Activated CD4-positive, alpha-beta T cell treated with anti-CD3 and anti-CD28 coated beads, Interleukin-2, Interleukin-4, amounts not matched to agents 100 ng/mL and 50 ng/mL, durations not matched to agents 16 hours and 8 hours (primary cell): ENCODE results near the gene DYNC1I1.

Experiments
- DNase-seq: peaks from one replicate; pipeline ENCODE4 v3.0.0-alpha.2; 2020; ENCODE audit warnings: low spot score

Gene DYNC1I1

DNA sequence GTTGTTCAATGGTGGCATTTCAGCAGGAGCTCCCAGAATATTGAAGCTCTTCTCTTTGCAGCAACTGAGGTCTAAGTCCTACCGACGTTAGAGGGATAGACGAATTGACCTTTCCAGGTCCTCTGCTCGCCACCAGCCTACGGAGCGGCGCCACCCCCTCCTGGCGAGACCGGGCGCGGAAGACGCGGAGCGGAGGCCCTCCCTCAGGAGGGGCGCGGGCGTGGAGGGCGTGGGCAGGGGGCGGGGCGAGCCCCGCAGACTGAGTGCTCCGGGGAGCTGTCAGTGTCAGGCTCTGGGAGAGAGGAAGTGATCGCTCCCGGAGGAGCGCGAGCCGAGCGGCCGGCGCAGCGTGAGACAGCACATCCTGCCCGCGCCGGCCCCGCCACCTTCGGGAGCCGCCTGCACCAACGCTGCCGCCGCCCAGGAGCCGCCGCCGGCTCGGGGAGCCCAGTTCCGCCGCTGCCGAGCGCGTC is at the start of gene DYNC1I1:
DYNC1I1 (plus strand) TSS at position 257 of the 473 bp plus-strand sequence. CDS start 32,176 bp downstream, outside the sequence.
- peak; percentile 19 for DNase-seq

GRCh38 chr7:95723583-95724180 is 48.7 kb upstream of the DYNC1I1 start:
- peak; percentile 13 for DNase-seq

GRCh38 chr7:95725205-95725604 is 47.1 kb upstream of the DYNC1I1 start:
- DNase-seq = no peak

DNA sequence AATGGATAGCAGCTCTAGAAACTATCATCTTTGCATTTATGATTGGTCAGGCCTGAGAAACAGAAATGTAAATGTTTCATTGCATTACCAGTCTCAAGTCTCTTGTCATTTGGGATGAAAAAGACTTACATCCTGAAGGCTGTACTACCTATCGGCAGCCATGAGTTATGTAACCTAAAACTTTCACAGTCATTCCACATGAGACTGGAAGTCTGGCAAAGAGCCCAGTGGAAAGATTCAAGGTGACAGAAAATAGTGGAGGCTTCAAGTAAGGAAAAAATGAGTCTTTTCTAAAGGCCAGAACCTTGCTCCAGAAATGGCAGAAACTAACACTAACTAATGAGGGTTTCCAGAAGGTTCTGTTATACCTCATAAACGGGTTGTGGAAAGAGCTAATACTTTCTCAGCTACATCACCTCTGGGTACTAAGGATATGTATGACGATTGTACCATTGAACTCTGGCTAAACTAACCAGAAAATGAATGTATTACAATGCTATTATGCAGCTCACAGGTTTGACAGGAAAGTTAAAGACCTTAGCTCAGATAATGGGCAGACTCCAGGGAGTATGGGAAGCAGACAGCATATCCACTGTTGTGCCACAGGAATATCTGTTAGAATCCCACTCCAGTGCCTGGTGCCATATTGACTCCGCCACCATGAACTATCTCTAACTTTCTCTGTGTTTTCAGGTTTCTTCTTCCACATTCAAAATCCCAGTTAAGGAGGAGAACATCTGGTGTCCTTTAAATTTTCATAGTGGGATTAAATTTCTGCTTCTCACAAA is 41.7 kb upstream of the DYNC1I1 start:
- no peak for DNase-seq

DNA sequence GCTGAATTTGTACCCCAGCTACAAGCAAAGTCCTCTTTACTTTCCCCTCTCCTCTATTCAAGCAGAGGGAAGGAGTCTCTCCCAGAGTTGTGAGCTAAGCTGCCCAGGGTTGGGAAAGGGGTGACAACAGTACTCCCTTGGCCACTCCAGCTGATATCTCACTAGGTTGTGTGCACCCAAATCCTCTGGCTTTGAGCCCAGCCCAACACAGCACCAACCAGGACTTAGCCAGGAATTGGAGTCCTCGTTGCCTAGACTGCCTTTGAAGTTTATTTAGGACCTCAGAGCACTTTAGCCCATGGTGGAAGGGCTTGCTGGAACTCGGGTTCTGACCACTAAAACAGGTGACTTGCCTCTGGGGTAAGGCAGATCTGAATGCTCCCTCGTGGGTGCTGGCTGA is 35.7 kb upstream of the DYNC1I1 start:
- DNase-seq = no peak

- no peak for DNase-seq
These were observed 34.4 kb upstream of the DYNC1I1 start for GRCh38 chr7:95737828-95738505.

DNA sequence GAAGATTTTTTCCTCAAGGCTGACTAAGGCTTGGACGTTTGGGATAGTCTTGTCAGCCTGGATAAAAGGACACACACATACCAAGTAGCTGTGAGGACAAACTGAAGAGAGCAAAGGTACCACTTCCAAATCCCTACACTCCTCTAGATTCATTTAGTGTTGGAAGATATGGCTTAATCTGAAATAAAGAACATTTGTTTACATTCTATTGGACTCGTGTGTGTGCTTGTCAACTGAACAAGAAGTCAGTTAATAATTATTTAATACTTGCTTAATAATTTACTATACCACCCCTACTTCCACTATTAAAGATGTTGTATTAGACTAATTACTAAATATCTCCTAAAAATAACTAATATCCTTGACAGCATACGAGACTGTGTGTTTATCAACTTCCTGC is 23.3 kb upstream of the DYNC1I1 start:
- DNase-seq = no peak

DNA sequence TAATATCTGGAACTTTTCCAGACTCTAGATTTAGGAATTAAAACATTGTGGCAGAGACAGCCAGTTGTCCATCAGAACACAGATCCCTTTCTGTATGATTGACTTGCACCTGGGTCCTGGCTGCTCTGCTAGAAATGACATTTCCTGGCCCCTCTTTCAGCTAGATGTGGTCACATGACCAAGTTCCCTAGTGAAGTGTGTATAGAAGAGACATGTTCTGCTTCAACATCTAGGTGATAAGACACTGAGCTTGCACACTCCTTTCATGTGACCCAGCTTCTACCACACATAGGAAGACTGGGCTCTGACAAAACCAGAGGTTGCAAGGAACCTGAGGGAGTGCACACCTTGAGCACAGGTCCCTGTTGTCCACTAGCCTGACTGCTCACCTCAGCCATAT is 22.8 kb upstream of the DYNC1I1 start:
- no peak for DNase-seq

DNA sequence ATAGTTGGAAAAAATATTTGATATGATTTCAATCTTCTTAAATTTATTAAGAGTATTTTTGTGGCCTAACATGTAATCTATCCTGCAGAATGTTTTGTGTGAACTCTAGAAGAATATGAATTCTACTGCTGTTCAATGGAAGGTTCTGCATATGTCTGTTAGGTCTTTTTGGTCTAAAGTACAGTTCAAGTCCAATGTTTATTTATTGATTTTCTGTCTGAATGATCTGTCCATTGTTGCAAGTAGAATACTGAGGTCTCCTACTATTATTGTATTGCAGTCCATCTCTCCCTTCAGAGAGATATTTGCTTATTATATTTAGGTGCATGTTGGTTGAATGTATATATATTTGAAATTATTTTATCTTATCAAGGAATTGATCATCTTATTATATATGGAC is 18.9 kb upstream of the DYNC1I1 start:
- DNase-seq = no peak

DNA sequence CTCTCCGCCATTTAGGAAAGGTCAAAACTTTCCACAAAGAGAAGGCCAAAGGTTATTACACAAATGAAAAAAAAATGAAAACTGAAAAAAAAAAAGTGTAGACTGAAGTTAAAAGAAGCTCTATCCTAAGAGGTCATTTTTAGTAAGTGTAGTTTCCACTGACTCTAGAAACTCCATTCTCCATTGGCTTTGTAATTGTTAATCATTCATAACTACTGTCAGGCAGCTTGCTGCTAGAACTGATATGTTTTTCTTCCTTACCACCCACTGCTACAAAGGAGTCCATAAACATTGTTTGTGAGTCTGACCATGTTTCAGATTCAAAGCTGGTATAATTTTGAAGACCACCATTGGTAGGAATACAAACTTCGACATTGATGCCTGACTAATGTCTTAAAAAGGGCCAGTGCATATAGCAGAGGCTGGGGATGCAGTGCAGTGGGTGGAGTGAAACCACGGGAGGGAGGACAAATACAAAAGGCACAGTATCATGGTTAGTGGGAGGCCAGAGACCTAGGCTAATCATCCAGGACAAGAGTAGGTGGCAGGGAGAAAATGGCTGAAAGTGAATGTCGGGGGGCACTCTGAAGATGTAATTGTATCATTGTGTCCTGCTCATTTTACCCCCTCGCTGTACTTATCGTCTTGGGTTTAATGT is 16.9 kb upstream of the DYNC1I1 start:
- no peak for DNase-seq

GRCh38 chr7:95758187-95758586 is 14.2 kb upstream of the DYNC1I1 start:
- DNase-seq = no peak

DNA sequence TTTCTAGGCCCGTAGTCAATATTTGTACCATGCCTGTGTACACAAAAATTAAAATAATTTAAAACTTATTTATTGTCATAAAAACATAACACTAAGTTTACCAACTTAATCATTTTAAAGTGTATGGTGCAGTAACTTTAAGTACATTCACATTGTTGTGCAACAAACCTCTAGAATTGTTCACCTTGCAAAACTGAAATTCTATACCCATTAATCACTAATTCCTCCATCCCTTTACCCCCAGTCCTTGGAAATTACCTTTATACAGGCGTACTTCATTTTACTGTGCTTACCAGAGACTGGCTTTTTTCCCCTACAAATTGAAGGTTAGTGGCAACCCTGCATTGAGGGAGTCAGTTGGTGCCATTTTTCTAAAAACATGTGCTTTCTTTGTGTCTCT is 6.3 kb upstream of the DYNC1I1 start:
- DNase-seq = no peak

GRCh38 chr7:95766657-95767056 is 5.7 kb upstream of the DYNC1I1 start:
- DNase-seq = no peak

- DNase-seq = no peak
These were observed 622 bp downstream of the DYNC1I1 start for GRCh38 chr7:95772771-95773581.

DNA sequence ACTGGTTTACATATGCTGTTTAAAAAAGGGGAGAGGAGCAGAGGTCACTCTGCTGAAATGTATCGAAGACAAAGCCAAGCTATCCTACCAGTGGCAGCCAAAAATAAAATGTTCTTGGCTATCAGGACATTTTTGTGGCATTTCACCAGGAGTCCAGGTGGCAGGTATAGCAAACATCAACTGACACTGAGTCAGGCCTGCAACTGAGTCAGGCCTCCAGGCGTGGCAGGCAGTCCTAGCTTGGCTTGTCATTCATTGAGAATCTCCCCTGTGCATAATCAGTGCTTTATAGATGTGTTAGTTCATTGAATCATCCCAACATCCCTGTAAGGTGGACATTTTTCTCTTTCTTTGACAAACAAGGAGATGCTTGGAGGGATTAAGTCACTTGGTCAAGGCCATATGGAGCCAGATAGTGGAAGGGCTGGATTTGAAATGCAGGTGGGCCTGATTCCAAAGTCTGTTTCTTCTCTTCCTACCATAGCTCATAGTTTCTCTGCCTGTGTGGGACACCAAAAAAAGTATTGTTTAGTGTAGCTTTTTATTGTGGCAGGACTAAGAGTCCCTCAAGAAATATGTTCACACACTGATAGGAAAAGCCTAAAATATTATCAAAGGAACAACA is 4.3 kb downstream of the DYNC1I1 start:
- DNase-seq = no peak

DNA sequence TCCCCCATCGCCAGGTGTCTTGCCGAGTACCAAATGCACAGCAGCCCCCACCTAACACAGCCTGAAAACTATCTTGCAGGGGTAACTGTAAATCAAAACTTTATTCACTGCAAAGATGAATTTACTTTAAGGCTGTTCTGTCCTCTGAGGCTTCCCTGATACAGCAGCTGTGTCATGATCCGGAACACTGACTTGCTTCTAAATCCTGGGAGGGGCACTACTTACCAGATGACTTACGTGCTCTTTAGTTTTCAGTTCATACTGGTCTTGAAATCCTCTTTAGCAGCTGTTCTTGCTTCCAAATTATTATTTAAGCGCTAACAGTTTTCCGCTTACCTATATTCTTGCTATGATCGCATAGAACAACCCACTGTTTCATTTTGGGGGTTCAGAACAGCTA is 4.9 kb downstream of the DYNC1I1 start:
- DNase-seq = no peak

DNA sequence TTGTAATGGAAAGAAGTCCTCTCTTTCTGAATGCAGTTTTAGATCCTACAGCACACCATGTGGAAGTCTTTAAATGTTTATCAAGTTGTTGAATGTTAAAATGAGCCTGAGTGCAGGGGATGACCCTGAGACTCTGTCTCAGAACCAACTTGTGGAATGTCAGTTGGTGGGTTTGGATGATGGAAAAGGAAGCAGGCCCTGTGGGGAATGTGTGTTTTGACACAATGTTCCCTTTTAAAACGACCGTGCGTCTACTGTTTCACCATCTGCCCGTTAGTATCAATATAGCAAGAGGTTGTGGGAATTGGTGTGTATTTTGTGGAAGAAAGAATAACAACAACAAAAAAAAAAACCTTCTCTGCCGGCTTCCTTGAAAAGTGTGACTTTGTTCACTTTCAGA is 8.3 kb downstream of the DYNC1I1 start:
- no peak for DNase-seq

- no peak for DNase-seq
These were observed 9.7 kb downstream of the DYNC1I1 start for GRCh38 chr7:95781961-95782586.

- DNase-seq = no peak
These were observed 12.4 kb downstream of the DYNC1I1 start for GRCh38 chr7:95784796-95785195.

- no peak for DNase-seq
These were observed 15.9 kb downstream of the DYNC1I1 start for GRCh38 chr7:95788258-95788657.

- no peak for DNase-seq
These were observed 16.5 kb downstream of the DYNC1I1 start for GRCh38 chr7:95788884-95789283.
